GM12892 (cell line): ENCODE results near the gene PRRC2C.

ENCODE experiments used
- DNase-seq: peaks from one replicate; pipeline ENCODE4 v3.0.0; 2011; ENCODE audit not compliant: insufficient read length
- FAIRE-seq: peaks from 2 replicates; lab custom pipeline; 2011; peaks lifted over from hg19 to GRCh38; lab: Jason Lieb, UNC
- POLR2A ChIP-seq: IDR thresholded peaks from 2 replicates; pipeline ENCODE4 v1.6.1; 2011; ENCODE audit warnings: low read depth, low read length, control low read depth
- POLR2AphosphoS5 ChIP-seq: IDR thresholded peaks from 2 replicates; pipeline ENCODE4 v1.6.1; 2011; ENCODE audit warnings: low read depth, low read length, control low read depth
- TAF1 ChIP-seq: IDR thresholded peaks from 2 replicates; pipeline ENCODE4 v1.6.1; 2011; ENCODE audit warnings: low read depth, mild to moderate bottlenecking, control low read depth, low read length, borderline replicate concordance

PRRC2C gene

GRCh38 chr1:171476829-171477228 lies 8.5 kb upstream of the PRRC2C start:
- FAIRE-seq (no peak), DNase-seq (no peak)
- no peak for TF ChIP-seq TAF1
- no peak for TF ChIP-seq POLR2AphosphoS5
- TF ChIP-seq POLR2A, result no peak

- no peak for DNase-seq
- FAIRE-seq, result no peak
- TF ChIP-seq TAF1 (no peak), POLR2A (no peak), POLR2AphosphoS5 (no peak)
These were observed 7.5 kb upstream of the PRRC2C start for GRCh38 chr1:171477804-171478203.

- TF ChIP-seq POLR2AphosphoS5 (no peak), TAF1 (no peak), POLR2A (no peak)
- FAIRE-seq, result no peak
- DNase-seq, result no peak
These were observed 5.3 kb upstream of the PRRC2C start for GRCh38 chr1:171480035-171480434.

- FAIRE-seq (no peak), DNase-seq (no peak)
- TF ChIP-seq POLR2AphosphoS5 (peak; percentile 38), TAF1 (no peak)
These were observed 463 bp upstream of the PRRC2C start for GRCh38 chr1:171484760-171485374.

GRCh38 chr1:171486048-171486519 lies 754 bp downstream of the PRRC2C start:
- FAIRE-seq (peak; percentile 84), DNase-seq (peak; percentile 8)
- TF ChIP-seq POLR2A (no peak), TAF1 (no peak), POLR2AphosphoS5 (no peak)

GRCh38 chr1:171487038-171487437 lies 1.7 kb downstream of the PRRC2C start:
- DNase-seq, result no peak
- no peak for FAIRE-seq
- TF ChIP-seq TAF1, result no peak
- no peak for TF ChIP-seq POLR2AphosphoS5
- TF ChIP-seq POLR2A, result no peak

GRCh38 chr1:171488190-171488929 lies 3.0 kb downstream of the PRRC2C start:
- FAIRE-seq (no peak), DNase-seq (no peak)
- TF ChIP-seq TAF1 (no peak), POLR2A (no peak), POLR2AphosphoS5 (no peak)

- no peak for FAIRE-seq
- DNase-seq, result no peak
- TF ChIP-seq TAF1 (no peak), POLR2A (no peak), POLR2AphosphoS5 (no peak)
These were observed 8.7 kb downstream of the PRRC2C start for GRCh38 chr1:171494076-171494475.

- FAIRE-seq, result no peak
- no peak for DNase-seq
- TF ChIP-seq POLR2A, result no peak
- TF ChIP-seq TAF1, result no peak
- TF ChIP-seq POLR2AphosphoS5, result no peak
These were observed 10.1 kb downstream of the PRRC2C start for GRCh38 chr1:171495444-171495843.

GRCh38 chr1:171500304-171500703 lies 15.0 kb downstream of the PRRC2C start:
- no peak for DNase-seq
- no peak for FAIRE-seq
- TF ChIP-seq TAF1 (no peak), POLR2AphosphoS5 (no peak)

- FAIRE-seq (no peak), DNase-seq (no peak)
- no peak for TF ChIP-seq POLR2A
- TF ChIP-seq TAF1, result no peak
- TF ChIP-seq POLR2AphosphoS5, result no peak
These were observed 15.5 kb downstream of the PRRC2C start for GRCh38 chr1:171500803-171501202.
